ENCODE results near the gene OR52I1. TPM values are rescaled to one million over a fixed set of nuclear protein-coding genes. Genes with fewer than 3 reads are reported as not detected.

The OR52I1 gene, protein sequence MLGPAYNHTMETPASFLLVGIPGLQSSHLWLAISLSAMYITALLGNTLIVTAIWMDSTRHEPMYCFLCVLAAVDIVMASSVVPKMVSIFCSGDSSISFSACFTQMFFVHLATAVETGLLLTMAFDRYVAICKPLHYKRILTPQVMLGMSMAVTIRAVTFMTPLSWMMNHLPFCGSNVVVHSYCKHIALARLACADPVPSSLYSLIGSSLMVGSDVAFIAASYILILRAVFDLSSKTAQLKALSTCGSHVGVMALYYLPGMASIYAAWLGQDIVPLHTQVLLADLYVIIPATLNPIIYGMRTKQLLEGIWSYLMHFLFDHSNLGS
- not detected in 2 replicates for total RNA-seq

DNA sequence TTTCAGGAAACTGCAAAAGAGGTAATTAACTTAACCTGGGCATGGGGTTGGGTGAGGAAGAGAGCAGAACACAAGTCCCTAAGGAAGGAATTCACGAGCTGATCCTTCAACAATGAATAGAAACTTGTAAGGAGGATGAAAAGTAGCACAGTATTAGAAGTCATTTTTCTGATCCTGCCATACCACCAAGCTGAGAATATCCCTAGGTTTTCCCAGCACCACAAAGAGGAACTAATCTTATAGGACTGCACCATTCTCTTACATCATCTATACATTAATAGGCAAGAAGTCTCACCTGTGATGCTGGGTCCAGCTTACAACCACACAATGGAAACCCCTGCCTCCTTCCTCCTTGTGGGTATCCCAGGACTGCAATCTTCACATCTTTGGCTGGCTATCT lies at the start of gene OR52I1:
OR52I1 (plus strand) TSS at position 301 of the 400 bp plus-strand sequence; CDS start at position 301, 0 bp downstream.
- DNase-seq (ENCODE audit: low read depth) = no peak
- no peak within 1 kb of the TSS for H3K4me3 ChIP-seq (ENCODE audit: low read depth, low read length)
- no peak for TF ChIP-seq CTCF (conservative IDR thresholded peaks at IDR 0.05; ENCODE audit: low read depth, low read length)

DNA sequence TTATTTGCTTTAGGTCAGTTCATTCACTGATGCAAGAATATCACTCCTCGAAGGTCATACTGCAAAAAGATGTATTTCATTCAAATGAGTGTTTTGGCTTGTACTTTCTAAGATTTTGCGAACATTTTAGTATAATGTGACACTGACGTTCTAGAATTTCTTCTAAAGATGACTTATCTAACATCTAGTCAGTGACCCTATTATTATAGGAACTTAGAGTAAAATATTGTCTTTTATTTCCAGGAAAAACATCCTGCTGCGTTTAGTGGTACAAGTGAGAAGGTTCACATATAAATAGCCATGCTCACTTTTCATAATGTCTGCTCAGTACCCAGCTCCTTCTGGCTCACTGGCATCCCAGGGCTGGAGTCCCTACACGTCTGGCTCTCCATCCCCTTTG lies 48.9 kb upstream of the OR52I1 start, which contains the start of gene OR52M1:
OR52M1 (plus strand) TSS at position 301 of the 400 bp plus-strand sequence; CDS start at position 301, 0 bp downstream.
- no peak within 1 kb of the TSS for H3K4me3 ChIP-seq (ENCODE audit: low read depth, low read length)
- no peak for TF ChIP-seq CTCF (conservative IDR thresholded peaks at IDR 0.05; ENCODE audit: low read depth, low read length)

GRCh38 chr11:4546878-4547277 lies 47.0 kb upstream of the OR52I1 start:
- TF ChIP-seq CTCF (conservative IDR thresholded peaks at IDR 0.05; ENCODE audit: low read depth, low read length) = no peak
- H3K4me3 ChIP-seq (ENCODE audit: low read depth, low read length) = no peak overlapping the region
- peak; percentile 43 for DNase-seq (ENCODE audit: low read depth)

More for the DNA sequence above, 48.9 kb upstream of the OR52I1 start, which contains the start of gene OR52M1:
- DNase-seq (ENCODE audit: low read depth) = no peak

- TF ChIP-seq CTCF (conservative IDR thresholded peaks at IDR 0.05; ENCODE audit: low read depth, low read length) = no peak
- no peak for DNase-seq (ENCODE audit: low read depth)
- H3K4me3 ChIP-seq (ENCODE audit: low read depth, low read length) = no peak overlapping the region
These were observed 46.4 kb upstream of the OR52I1 start for GRCh38 chr11:4547416-4547815.

- H3K4me3 ChIP-seq (ENCODE audit: low read depth, low read length) = no peak overlapping the region
- no peak for DNase-seq (ENCODE audit: low read depth)
- TF ChIP-seq CTCF (conservative IDR thresholded peaks at IDR 0.05; ENCODE audit: low read depth, low read length) = peak; percentile 69
These were observed 42.4 kb upstream of the OR52I1 start for GRCh38 chr11:4551346-4551979.

DNA sequence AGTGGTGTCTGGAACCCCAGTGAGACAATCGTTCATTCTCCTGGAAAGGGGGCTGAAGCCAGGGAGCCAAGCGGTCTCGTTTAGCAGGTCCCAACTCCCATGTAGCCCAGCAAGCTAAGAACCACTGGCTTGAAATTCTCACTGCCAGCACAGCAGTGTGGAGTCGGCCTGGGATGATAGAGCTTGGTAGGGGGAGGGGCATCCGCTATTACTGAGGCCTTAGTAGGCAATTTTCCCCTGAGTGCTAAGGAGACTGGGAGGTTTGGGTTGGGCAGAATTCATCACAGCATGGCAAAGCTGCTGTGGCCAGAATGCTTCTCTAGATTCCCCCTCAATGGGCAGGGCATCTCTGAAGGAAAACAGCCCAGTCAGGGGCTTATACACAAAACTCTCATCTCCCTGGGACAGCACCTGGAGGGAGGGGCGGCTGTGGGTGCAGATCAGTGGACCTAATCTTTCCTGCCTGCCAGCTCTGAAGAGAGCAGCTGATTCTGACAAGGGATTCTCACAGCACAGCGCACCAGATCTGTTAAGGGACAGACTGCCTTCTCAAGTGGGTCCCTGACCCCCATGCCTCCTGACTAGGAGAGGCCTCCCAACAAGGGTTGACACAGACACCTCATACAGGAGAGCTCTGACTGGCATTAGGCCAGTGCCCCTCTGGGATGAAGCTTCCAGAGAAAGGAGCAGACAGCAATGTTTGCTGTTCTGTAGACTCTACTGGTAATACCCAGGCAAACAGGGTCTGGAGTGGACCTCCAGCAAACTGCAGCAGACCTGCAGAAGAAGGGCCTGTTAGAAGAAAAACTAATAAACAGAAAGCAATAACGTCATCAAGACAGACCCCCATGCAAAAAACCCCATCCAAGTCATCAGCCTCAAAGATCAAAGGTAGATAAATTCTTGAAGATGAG lies 34.1 kb upstream of the OR52I1 start:
- no peak for TF ChIP-seq CTCF (conservative IDR thresholded peaks at IDR 0.05; ENCODE audit: low read depth, low read length)
- DNase-seq (ENCODE audit: low read depth) = no peak
- no peak overlapping the region for H3K4me3 ChIP-seq (ENCODE audit: low read depth, low read length)

Measured in epithelial cell of proximal tubule (primary cell).